ENCODE results near the gene SMCO2.

DNA sequence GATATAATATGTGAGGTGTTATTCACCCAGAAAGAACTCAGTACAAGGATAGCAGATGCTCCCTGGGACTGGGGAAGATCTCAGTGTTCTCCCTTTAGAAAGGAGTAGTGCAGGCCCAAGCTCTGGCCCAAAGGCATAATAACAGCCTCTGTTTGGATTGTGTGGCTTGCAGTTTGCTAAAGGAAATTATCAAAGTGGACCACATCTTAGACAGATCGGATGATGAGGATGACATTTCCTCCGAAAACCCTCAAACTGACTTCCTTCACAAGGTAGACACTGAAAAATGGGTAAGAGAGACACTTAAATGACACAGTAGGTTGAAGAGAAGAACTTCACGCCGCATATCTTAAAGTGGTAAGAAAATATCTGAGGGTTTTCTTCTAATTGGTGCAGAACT is 26.1 kb downstream of the SMCO2 start:
- TF ChIP-seq, protein P1, sequence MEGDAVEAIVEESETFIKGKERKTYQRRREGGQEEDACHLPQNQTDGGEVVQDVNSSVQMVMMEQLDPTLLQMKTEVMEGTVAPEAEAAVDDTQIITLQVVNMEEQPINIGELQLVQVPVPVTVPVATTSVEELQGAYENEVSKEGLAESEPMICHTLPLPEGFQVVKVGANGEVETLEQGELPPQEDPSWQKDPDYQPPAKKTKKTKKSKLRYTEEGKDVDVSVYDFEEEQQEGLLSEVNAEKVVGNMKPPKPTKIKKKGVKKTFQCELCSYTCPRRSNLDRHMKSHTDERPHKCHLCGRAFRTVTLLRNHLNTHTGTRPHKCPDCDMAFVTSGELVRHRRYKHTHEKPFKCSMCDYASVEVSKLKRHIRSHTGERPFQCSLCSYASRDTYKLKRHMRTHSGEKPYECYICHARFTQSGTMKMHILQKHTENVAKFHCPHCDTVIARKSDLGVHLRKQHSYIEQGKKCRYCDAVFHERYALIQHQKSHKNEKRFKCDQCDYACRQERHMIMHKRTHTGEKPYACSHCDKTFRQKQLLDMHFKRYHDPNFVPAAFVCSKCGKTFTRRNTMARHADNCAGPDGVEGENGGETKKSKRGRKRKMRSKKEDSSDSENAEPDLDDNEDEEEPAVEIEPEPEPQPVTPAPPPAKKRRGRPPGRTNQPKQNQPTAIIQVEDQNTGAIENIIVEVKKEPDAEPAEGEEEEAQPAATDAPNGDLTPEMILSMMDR (IDR thresholded peaks at IDR 0.05): no peak
- TF ChIP-seq, protein P2, sequence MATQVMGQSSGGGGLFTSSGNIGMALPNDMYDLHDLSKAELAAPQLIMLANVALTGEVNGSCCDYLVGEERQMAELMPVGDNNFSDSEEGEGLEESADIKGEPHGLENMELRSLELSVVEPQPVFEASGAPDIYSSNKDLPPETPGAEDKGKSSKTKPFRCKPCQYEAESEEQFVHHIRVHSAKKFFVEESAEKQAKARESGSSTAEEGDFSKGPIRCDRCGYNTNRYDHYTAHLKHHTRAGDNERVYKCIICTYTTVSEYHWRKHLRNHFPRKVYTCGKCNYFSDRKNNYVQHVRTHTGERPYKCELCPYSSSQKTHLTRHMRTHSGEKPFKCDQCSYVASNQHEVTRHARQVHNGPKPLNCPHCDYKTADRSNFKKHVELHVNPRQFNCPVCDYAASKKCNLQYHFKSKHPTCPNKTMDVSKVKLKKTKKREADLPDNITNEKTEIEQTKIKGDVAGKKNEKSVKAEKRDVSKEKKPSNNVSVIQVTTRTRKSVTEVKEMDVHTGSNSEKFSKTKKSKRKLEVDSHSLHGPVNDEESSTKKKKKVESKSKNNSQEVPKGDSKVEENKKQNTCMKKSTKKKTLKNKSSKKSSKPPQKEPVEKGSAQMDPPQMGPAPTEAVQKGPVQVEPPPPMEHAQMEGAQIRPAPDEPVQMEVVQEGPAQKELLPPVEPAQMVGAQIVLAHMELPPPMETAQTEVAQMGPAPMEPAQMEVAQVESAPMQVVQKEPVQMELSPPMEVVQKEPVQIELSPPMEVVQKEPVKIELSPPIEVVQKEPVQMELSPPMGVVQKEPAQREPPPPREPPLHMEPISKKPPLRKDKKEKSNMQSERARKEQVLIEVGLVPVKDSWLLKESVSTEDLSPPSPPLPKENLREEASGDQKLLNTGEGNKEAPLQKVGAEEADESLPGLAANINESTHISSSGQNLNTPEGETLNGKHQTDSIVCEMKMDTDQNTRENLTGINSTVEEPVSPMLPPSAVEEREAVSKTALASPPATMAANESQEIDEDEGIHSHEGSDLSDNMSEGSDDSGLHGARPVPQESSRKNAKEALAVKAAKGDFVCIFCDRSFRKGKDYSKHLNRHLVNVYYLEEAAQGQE (IDR thresholded peaks at IDR 0.05; ENCODE audit: insufficient read depth in 1 of 2, low read depth in 2 of 2, low read length in 1 of 2): no peak

Data from Panc1 (cell line).